GM19099 (cell line): ENCODE results near the gene ADIG.

Source experiments
- POLR2A ChIP-seq: IDR thresholded peaks from 3 replicates; pipeline ENCODE4 v1.6.1; 2011; ENCODE audit warnings: low read depth; ENCODE audit not compliant: insufficient read length; ENCODE audit errors: extremely low read depth

Gene ADIG

DNA sequence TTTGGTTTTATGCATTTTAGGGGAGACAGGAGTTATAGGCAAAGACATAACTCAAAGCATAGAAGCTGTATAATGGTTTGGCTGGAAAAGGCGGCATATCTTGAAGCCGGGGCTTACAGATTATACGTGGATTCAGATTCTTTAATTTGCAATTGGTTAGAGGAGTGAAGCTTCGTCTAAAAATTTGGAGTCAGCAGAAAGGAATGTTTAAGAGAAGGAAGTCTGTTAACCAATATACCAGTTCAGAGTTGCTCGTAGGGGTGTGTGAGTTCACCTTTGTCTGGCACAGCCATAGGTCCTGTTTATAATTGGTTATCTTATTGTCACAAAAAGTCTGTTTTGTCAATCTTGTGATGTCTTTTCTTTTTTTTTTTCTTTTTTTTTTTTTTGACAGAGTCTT is 29.5 kb downstream of the ADIG start:
- TF ChIP-seq POLR2A: no peak

GRCh38 chr20:38612751-38613515 is 31.9 kb downstream of the ADIG start:
- TF ChIP-seq POLR2A: no peak

DNA sequence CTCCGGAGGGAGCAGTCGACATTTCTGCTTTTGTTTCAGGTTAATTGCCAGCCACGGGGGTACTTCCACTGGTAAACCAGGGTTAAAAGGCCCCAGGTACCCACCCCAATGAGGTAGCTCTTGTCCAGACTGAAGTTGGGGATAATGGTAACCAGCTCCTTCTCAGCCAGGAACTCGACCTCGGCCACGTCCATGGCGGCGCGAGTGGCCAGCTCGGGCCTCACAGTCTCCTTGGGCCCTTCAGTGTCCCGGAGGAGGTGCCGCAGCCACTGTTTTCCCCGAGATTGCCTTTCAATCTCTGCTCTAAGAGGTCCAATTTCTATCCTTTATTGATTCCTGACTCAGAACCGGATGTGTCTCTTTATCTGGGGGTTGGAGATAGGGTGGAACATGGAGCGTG is 34.3 kb downstream of the ADIG start:
- no peak for TF ChIP-seq POLR2A

- TF ChIP-seq POLR2A: no peak
Measured at GRCh38 chr20:38616457-38616856, 35.5 kb downstream of the ADIG start.

DNA sequence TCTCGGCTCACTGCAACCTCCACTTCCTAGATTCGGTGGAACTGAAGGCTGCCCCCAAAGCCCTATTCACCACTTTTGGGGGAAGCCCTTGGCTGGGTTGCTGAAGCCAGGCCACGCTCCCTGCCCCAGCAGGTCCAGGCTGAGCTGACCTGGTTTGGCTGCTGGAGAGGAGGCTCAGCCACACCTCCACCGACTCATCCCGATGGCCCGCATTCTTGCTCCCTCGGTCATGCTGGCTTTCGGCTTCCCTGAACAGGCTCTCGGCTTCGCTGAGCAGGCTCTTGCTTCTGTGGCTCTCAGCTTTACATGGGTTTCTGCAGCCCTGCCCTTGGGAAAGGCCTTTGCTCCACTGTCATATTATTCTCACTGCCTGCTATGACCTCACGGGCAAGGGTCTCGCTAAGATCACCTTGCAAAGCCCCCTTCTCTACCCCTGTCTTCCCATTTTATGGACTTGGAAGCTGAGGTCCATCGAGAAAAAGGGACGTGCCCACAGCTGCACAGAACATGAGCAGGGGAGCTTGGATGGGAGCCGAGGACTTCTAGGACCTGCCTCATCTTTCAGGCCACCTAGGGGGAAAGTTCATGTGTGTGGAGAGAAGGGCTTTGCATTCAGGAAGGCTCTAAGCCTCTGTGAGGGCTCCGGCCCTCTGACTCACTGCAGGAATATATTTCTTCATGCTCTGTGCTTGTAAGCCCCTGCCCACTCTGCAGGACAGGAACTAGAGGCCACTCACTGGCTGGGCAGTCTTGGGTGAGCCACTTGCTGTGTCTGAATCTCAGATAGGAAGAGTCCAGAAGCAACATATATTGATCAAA is 36.2 kb downstream of the ADIG start:
- no peak for TF ChIP-seq POLR2A

DNA sequence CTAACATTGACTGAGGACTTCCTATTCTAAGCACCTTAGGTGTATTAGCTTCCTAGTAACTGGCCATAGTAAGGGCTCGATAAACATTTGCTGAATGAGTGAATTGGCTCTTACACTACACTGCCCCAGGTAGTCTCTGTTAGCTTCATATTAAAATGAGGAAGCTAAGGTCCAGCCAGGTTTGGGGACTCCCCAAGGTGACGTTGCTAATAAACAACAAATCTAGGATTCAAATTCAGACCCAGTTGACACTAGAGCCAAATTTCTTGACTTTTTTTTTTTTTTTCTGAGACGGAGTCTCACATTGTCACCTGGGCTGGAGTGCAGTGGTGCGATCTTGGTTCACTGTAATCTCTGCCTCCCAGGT is 36.8 kb downstream of the ADIG start:
- TF ChIP-seq POLR2A: no peak

DNA sequence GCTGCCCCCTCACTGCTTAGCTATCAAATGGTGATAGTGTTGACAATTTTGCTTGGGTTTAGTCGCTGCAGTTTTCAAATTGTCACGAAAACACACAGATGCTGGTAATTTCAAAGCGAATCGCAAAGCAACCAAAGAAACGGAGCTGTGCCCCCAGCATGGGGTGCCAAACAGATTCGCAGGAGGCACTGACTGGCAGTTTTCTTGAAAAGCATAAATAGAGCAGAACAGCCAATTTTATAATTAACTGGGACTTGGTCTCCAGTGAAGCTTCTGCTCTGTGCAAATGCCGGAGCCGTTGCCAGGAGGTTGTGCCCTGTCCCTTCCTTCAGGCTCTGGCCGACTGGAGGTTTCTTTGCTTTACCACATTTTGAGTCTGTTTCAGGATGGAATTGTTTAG is 39.4 kb downstream of the ADIG start:
- TF ChIP-seq POLR2A: no peak

DNA sequence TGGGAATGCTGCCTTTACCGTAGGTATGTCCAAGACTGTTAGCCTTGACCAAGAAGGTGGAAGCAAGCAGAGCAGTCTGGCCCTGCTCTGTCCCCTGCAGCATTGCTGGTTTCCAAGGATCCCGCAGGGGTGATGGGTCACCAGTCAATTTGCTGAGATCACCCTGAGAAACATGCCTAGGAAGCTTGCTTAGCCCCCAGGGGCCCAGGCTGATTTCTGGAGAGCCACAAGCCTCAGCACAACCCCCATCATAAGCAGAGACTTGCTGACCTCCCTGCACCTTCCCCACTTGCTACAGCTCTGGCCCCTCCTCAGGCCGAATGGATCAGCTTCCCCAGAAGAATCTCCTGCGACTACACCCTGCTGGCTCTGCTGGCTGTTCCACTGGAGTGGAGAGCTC is 42.1 kb downstream of the ADIG start:
- TF ChIP-seq POLR2A: no peak

DNA sequence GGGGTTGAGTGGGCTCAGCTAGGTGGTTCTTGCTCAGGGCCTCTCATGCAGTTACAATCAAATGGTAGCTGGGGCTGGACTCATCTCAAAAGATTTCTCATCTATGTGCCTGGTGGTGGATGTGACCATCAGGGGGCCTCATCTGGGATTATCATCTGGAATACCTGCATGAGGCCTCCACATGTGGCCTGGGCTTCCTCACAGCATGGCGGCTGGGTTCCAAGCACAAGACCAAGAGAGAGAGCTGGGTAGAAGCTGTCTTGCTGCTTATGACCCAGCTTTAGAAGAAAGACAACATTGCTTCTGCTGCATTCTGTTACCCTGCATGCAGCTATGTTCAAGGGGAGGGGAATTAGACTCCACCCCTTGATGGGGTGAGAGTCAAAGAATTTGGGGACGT is 43.1 kb downstream of the ADIG start:
- TF ChIP-seq POLR2A: no peak

DNA sequence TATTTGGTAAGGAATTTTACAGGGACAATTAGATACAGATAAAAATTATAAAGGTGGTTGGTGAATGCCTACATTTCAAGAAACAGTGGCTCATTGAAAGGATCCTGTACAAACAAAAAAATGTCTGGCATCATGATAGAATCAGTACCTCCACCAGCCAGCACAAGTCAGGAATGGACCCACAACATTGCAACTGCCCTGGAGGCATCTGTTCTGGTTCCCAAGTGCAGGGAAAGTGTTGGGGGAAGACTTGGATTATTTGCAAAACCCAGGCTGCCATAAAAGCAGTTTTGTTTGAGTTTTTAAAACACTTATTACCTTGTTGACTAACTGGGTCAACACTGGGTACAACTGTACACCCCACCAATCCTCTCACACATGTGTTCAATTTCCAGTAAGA is 44.9 kb downstream of the ADIG start:
- no peak for TF ChIP-seq POLR2A

- TF ChIP-seq POLR2A: no peak
Measured at GRCh38 chr20:38626921-38627659, 46.1 kb downstream of the ADIG start.

- no peak for TF ChIP-seq POLR2A
Measured at GRCh38 chr20:38628580-38629470, 47.8 kb downstream of the ADIG start.

- no peak for TF ChIP-seq POLR2A
Measured at GRCh38 chr20:38629979-38630378, 49.0 kb downstream of the ADIG start.

DNA sequence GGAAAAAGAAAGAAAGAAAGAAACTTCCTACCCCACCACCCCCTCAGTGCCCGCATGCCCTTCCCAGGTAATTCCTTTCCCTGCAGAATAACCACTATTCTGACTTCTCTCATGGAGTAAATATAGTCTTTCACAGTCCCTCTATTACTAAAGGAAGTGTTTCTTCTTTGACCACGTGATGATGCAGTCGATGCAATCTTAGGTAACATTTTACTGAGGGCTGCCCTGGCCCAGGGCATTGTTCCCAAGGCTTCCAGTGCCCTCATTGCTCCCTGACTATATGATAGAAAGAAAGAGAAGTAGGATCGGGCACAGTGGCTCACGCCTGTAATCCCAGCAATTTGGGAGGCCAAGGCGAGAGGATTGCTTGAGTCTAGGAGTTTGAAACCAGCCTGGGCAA is 49.7 kb downstream of the ADIG start:
- no peak for TF ChIP-seq POLR2A
